Keratinocyte (primary cell): ENCODE measurements around the gene DNMT3A.

Experiments used
- EZH2 ChIP-seq: IDR thresholded peaks from one replicate; pipeline ENCODE4 v1.6.1; 2012; ENCODE audit warnings: inconsistent platforms, mild to moderate bottlenecking, low read length, moderate library complexity
- TF ChIP-seq, protein P1 (sequence below), 3 experiments: IDR thresholded peaks in 1 of 3; conservative IDR thresholded peaks in 1 of 3; optimal IDR thresholded peaks in 1 of 3; 2 replicates in 2 of 3; 3 replicates in 1 of 3; pipeline versions ENCODE3 to v1.5.1; 2011; ENCODE audit warnings: low read length in 3 of 3, mild to moderate bottlenecking in 3 of 3, moderate library complexity in 2 of 3, control low read depth in 1 of 3, inconsistent platforms in 1 of 3; ENCODE audit not compliant: insufficient read depth in 2 of 3; ENCODE audit errors: extremely low read depth in 1 of 3

GRCh38 chr2:25312958-25313710 lies 28.6 kb downstream of the DNMT3A start:
- TF ChIP-seq, protein P1, sequence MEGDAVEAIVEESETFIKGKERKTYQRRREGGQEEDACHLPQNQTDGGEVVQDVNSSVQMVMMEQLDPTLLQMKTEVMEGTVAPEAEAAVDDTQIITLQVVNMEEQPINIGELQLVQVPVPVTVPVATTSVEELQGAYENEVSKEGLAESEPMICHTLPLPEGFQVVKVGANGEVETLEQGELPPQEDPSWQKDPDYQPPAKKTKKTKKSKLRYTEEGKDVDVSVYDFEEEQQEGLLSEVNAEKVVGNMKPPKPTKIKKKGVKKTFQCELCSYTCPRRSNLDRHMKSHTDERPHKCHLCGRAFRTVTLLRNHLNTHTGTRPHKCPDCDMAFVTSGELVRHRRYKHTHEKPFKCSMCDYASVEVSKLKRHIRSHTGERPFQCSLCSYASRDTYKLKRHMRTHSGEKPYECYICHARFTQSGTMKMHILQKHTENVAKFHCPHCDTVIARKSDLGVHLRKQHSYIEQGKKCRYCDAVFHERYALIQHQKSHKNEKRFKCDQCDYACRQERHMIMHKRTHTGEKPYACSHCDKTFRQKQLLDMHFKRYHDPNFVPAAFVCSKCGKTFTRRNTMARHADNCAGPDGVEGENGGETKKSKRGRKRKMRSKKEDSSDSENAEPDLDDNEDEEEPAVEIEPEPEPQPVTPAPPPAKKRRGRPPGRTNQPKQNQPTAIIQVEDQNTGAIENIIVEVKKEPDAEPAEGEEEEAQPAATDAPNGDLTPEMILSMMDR (optimal IDR thresholded peaks at IDR 0.05 in 1 of 3, IDR thresholded peaks at IDR 0.05 in 1 of 3, conservative IDR thresholded peaks at IDR 0.05 in 1 of 3; ENCODE audit: extremely low read depth in 1 of 3, insufficient read depth in 2 of 3, low read length in 3 of 3): no peak
- no peak for TF ChIP-seq EZH2
